Endothelial cell of umbilical vein (primary cell): ENCODE data around the gene EN2. TPM values are rescaled to one million over a fixed set of nuclear protein-coding genes. Genes with fewer than 3 reads are reported as not detected.

Experiments used
- BruUV-seq: library from RNA; stranded (reverse); fragments of 400-500 nt; replicated peaks from 2 replicates; lab custom pipeline; 2021; lab: Mats Ljungman, UMichigan
- CTCF ChIA-PET: fragments of 300-600, 350-600 bp; sonication (Branson Sonifier 250); formaldehyde crosslinking; loops from one replicate; lab custom pipeline; 2021; ENCODE audit warnings: antibody characterized with exemption, inconsistent platforms; lab: Charles Lee
- POLR2A ChIA-PET: fragments of 300-600, 350-600 bp; sonication (Branson Sonifier 250); formaldehyde crosslinking; loops from one replicate; lab custom pipeline; 2021; ENCODE audit warnings: antibody characterized with exemption, inconsistent platforms; lab: Charles Lee
- DNase-seq: peaks from one replicate; pipeline ENCODE4 v3.0.0-alpha.2; 2011; ENCODE audit warnings: low read depth, low spot score
- FAIRE-seq: peaks from 2 replicates; lab custom pipeline; 2011; peaks lifted over from hg19 to GRCh38; lab: Jason Lieb, UNC
- H2AFZ ChIP-seq: 2 replicates; pipeline ENCODE4 v1.6.0; 2012; ENCODE audit warnings: low read depth, low read length, control low read depth, inconsistent platforms
- H3K27ac ChIP-seq: 2 replicates; pipeline ENCODE4 v1.5.1; 2011; ENCODE audit warnings: low read depth, mild to moderate bottlenecking, control low read depth, low read length, moderate library complexity; ENCODE audit not compliant: insufficient read depth
- H3K27me3 ChIP-seq, 2 experiments: 2 replicates each; pipeline versions ENCODE4 v1.6.0 to v1.6.1; 2011; ENCODE audit warnings: low read length in 2 of 2, mixed read lengths in 1 of 2; ENCODE audit not compliant: control insufficient read depth in 2 of 2, insufficient read depth in 2 of 2
- H3K36me3 ChIP-seq, 2 experiments: 2 replicates in 1 of 2; 3 replicates in 1 of 2; pipeline ENCODE4 v1.5.1; 2011; ENCODE audit warnings: low read length in 2 of 2, mild to moderate bottlenecking in 1 of 2, moderate library complexity in 1 of 2; ENCODE audit not compliant: control insufficient read depth in 2 of 2, insufficient read depth in 2 of 2; ENCODE audit errors: extremely low read depth in 1 of 2
- H3K4me1 ChIP-seq: 3 replicates; pipeline ENCODE4 v1.5.1; 2011; ENCODE audit warnings: mild to moderate bottlenecking, low read length; ENCODE audit not compliant: control insufficient read depth, insufficient read depth; ENCODE audit errors: extremely low read depth
- H3K4me2 ChIP-seq: 2 replicates; pipeline ENCODE4 v1.6.1; 2011; ENCODE audit warnings: low read length, control low read depth, mixed read lengths; ENCODE audit not compliant: insufficient read depth
- H3K4me3 ChIP-seq, 3 experiments: fragments of 200-600 bp in 1 of 3; sonication (generic), shearing (Covaris generic) in 1 of 3; replicated peaks in 1 of 3; 2 replicates each; pipeline ENCODE4 v1.5.1; 2011 to 2016; ENCODE audit warnings: control low read depth in 3 of 3, low read length in 3 of 3, mild to moderate bottlenecking in 2 of 3, inconsistent platforms in 1 of 3, low read depth in 1 of 3, moderate library complexity in 1 of 3; ENCODE audit not compliant: insufficient read depth in 1 of 3
- H3K79me2 ChIP-seq: 2 replicates; pipeline ENCODE4 v1.6.0; 2012; ENCODE audit warnings: low read length, inconsistent platforms; ENCODE audit not compliant: control insufficient read depth, insufficient read depth
- H3K9ac ChIP-seq: replicated peaks from 2 replicates; pipeline ENCODE3; 2011; ENCODE audit warnings: low read length, control low read depth; ENCODE audit not compliant: insufficient read depth; ENCODE audit errors: extremely low read depth
- H3K9me1 ChIP-seq: replicated peaks from 3 replicates; pipeline ENCODE4 v1.6.0; 2011; ENCODE audit warnings: mild to moderate bottlenecking, low read length; ENCODE audit not compliant: control insufficient read depth, insufficient read depth; ENCODE audit errors: extremely low read depth
- H3K9me3 ChIP-seq: replicated peaks from 2 replicates; pipeline ENCODE4 v1.5.1; 2012; ENCODE audit warnings: low read length, inconsistent platforms; ENCODE audit not compliant: control insufficient read depth, insufficient read depth
- H4K20me1 ChIP-seq: replicated peaks from 2 replicates; pipeline ENCODE3; 2011; ENCODE audit warnings: mild to moderate bottlenecking, low read length; ENCODE audit not compliant: control insufficient read depth, insufficient read depth; ENCODE audit errors: extremely low read depth
- EZH2 ChIP-seq: IDR thresholded peaks from 2 replicates; pipeline ENCODE4 v1.6.1; 2012; ENCODE audit warnings: borderline replicate concordance, low read depth, mild to moderate bottlenecking, moderate library complexity, low read length, inconsistent platforms; ENCODE audit not compliant: severe bottlenecking
- FOS ChIP-seq: IDR thresholded peaks from 2 replicates; pipeline ENCODE4 v1.6.1; 2011; ENCODE audit warnings: mild to moderate bottlenecking, low read length, moderate library complexity, borderline replicate concordance; ENCODE audit not compliant: insufficient read depth
- GATA2 ChIP-seq: IDR thresholded peaks from 2 replicates; pipeline ENCODE4 v1.7.0; 2011; ENCODE audit warnings: low read depth, mild to moderate bottlenecking, moderate library complexity, mixed read lengths, low read length; ENCODE audit not compliant: insufficient read length, insufficient read depth
- JUN ChIP-seq: IDR thresholded peaks from 2 replicates; pipeline ENCODE4 v1.6.1; 2011; ENCODE audit warnings: borderline replicate concordance, low read depth; ENCODE audit not compliant: insufficient read length, insufficient read depth
- MAX ChIP-seq: IDR thresholded peaks from 2 replicates; pipeline ENCODE4 v1.6.1; 2011; ENCODE audit not compliant: insufficient read depth, insufficient read length
- MYC ChIP-seq: IDR thresholded peaks from one replicate; pipeline ENCODE4 v1.6.1; 2011; ENCODE audit warnings: mild to moderate bottlenecking, low read depth, low read length
- POLR2A ChIP-seq: IDR thresholded peaks from 2 replicates; pipeline ENCODE4 v1.6.1; 2012; ENCODE audit warnings: low read depth, mild to moderate bottlenecking, control low read depth, low read length
- POLR2AphosphoS5 ChIP-seq: IDR thresholded peaks from 2 replicates; pipeline ENCODE4 v1.6.1; 2012; ENCODE audit warnings: low read depth, mild to moderate bottlenecking, control low read depth, low read length, moderate library complexity; ENCODE audit not compliant: insufficient read depth
- dilution Hi-C: fragments of 300-500 bp; cut with MboI; formaldehyde crosslinking; loops from one replicate; pipeline ENCODE4 v1.15.0; 2019; ENCODE audit warnings: low sequenced_read_pairs; ENCODE audit not compliant: extremely low pct_ligation_motif_present
- intact Hi-C: fragments of 100-400 bp; cut with micrococcal nuclease; formaldehyde crosslinking; loops from one replicate; pipeline ENCODE4 v1.10.0; 2022
- polyA plus RNA-seq, 4 experiments: library from polyadenylated mRNA; depleted of rRNA in 3 of 4; stranded (reverse) in 3 of 4; unstranded in 1 of 4; fragments of >200 nt; gene quantifications; 2 replicates each; pipeline versions ENCODE4 v1.2.1 to v1.2.3, GENCODE V29; 2011 to 2012; ENCODE audit warnings: missing spikeins in 1 of 4
- total RNA-seq: library from RNA; stranded (reverse); gene quantifications from 2 replicates; pipeline ENCODE4 v1.2.3, GENCODE V29; 2021
- TF ChIP-seq, protein P1 (sequence below), 2 donors: IDR thresholded peaks; 1 replicate in 1 of 2; 2 replicates in 1 of 2; pipeline ENCODE4 v1.5.1; 2011; ENCODE audit warnings: low read length in 2 of 2, mild to moderate bottlenecking in 2 of 2, moderate library complexity in 2 of 2, control low read depth in 1 of 2, inconsistent platforms in 1 of 2, low read depth in 1 of 2; ENCODE audit not compliant: insufficient read depth in 1 of 2; ENCODE audit errors: extremely low read depth in 1 of 2

Gene EN2
- total and polyA plus RNA-seq, 2 donors (not counting 3 experiments of a cell fraction or from before 2014, with no cell fraction given): not detected

DNA sequence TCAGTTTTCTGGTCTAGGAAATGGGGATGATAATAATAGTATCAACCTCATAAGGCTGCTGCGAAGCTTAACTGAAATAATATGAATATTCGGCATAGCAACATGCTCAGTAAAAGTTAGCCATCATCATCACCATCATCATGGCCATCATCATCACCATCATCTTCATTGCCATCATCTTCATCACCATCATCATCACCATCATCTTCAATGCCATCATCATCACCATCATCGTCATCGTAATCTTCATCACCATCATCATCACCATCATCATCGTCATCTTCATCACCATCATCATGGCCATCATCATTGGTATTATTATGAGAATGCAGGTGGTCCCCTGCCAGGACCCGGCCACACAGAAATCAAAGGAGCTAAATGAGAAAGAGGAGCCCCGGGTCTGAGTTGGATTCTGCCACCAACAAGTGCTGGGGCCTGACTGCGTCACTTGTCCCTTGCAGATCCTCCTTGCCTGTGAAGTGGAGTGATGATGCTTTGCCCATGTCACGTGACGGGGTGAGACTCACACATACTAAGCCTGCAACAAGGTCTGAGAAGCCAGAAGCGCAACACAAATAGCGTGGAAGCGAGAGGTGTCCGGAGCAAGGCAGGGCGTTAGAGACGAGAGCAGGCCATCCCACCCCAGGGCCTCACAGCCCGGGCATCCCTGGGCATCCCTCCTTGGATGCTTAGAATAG lies 46.1 kb upstream of the EN2 start:
- Histone ChIP-seq H3K9ac (no peak overlapping the region), H2AFZ (no peak overlapping the region), H3K9me3 (no peaks in the 10 kb centered on the region), H3K27me3 (no peaks in the 10 kb centered on the region), H3K4me2 (no peak overlapping the region), H3K27ac (no peak overlapping the region), H3K79me2 (no peaks in the 10 kb centered on the region), H3K36me3 (no peaks in the 10 kb centered on the region), H4K20me1 (no peaks in the 10 kb centered on the region), H3K4me1 (no peaks in the 10 kb centered on the region), H3K9me1 (no peaks in the 10 kb centered on the region), H3K4me3 (no peak overlapping the region)
- DNase-seq (no peak), FAIRE-seq (no peak)
- POLR2A ChIA-PET: no interaction called here
- CTCF ChIA-PET: no interaction called here
- no TSS peak for BruUV-seq
- intact Hi-C loops: loop anchor here (5.0 kb wide), 1 partner anchor 120 kb away; no protein-coding TSS in a partner anchor
- TF ChIP-seq FOS (no peak), MYC (no peak), MAX (no peak), JUN (no peak), POLR2A (no peak), POLR2AphosphoS5 (no peak), GATA2 (no peak), EZH2 (no peak)
- TF ChIP-seq, protein P1, sequence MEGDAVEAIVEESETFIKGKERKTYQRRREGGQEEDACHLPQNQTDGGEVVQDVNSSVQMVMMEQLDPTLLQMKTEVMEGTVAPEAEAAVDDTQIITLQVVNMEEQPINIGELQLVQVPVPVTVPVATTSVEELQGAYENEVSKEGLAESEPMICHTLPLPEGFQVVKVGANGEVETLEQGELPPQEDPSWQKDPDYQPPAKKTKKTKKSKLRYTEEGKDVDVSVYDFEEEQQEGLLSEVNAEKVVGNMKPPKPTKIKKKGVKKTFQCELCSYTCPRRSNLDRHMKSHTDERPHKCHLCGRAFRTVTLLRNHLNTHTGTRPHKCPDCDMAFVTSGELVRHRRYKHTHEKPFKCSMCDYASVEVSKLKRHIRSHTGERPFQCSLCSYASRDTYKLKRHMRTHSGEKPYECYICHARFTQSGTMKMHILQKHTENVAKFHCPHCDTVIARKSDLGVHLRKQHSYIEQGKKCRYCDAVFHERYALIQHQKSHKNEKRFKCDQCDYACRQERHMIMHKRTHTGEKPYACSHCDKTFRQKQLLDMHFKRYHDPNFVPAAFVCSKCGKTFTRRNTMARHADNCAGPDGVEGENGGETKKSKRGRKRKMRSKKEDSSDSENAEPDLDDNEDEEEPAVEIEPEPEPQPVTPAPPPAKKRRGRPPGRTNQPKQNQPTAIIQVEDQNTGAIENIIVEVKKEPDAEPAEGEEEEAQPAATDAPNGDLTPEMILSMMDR (IDR thresholded peaks at IDR 0.05; ENCODE audit: extremely low read depth in 1 of 2, insufficient read depth in 1 of 2, low read depth in 1 of 2, low read length in 2 of 2): no peak
- dilution Hi-C loops: no loop called here
